PC-3 (cell line): ENCODE results near the gene RAB20. TPM values are rescaled to one million over a fixed set of nuclear protein-coding genes. Genes with fewer than 3 reads are reported as not detected.

Experiments
- ATAC-seq: fragments of 200-7000 bp; cut with Tn5 transposase; 2 replicates; pipeline ENCODE4 v1.9.1; 2020; ENCODE audit warnings: mild to moderate bottlenecking, moderate library complexity
- BruUV-seq: library from RNA; stranded (reverse); fragments of 400-500 nt; replicated peaks from 2 replicates; lab custom pipeline; 2021; lab: Mats Ljungman, UMichigan
- CTCF ChIA-PET: fragments of 300-600 bp; sonication (Branson Sonifier 250); formaldehyde crosslinking; loops from one replicate; lab custom pipeline; 2022; ENCODE audit warnings: antibody characterized with exemption; lab: Charles Lee
- POLR2A ChIA-PET: fragments of 300-600 bp; sonication (Branson Sonifier 250); formaldehyde crosslinking; loops from one replicate; lab custom pipeline; 2022; ENCODE audit warnings: antibody characterized with exemption; ENCODE audit not compliant: unreplicated experiment; lab: Charles Lee
- DNase-seq: peaks from one replicate; pipeline ENCODE4 v3.0.0-alpha.2; 2015
- H2AFZ ChIP-seq: fragments of 300-600 bp; sonication (generic); 2 replicates; pipeline ENCODE4 v1.6.0; 2016; ENCODE audit warnings: antibody characterized with exemption, low read length
- H3F3A ChIP-seq: fragments of 300-600 bp; sonication (generic); one replicate; pipeline ENCODE4 v1.6.0; 2017; ENCODE audit warnings: antibody characterized with exemption, low read length, control low read depth, mild to moderate bottlenecking; ENCODE audit not compliant: unreplicated experiment
- H3K27ac ChIP-seq: fragments of 300-600 bp; sonication (generic); 2 replicates; pipeline ENCODE4 v1.5.1; 2016; ENCODE audit warnings: mild to moderate bottlenecking, low read length
- H3K27me3 ChIP-seq: fragments of 300-600 bp; sonication (generic); 2 replicates; pipeline ENCODE4 v1.6.1; 2016; ENCODE audit warnings: low read length, mixed read lengths
- H3K36me3 ChIP-seq: fragments of 300-600 bp; sonication (generic); 2 replicates; pipeline ENCODE4 v1.6.1; 2016; ENCODE audit warnings: low read depth, mixed run types, low read length, mixed read lengths
- H3K4me1 ChIP-seq: fragments of 300-600 bp; sonication (generic); 2 replicates; pipeline ENCODE4 v1.5.1; 2016; ENCODE audit warnings: low read length; ENCODE audit not compliant: insufficient read depth
- H3K4me2 ChIP-seq: fragments of 300-600 bp; sonication (generic); 2 replicates; pipeline ENCODE4 v1.6.0; 2016; ENCODE audit warnings: low read length
- H3K4me3 ChIP-seq: fragments of 300-600 bp; sonication (generic); 2 replicates; pipeline ENCODE4 v1.5.1; 2016; ENCODE audit warnings: mild to moderate bottlenecking, low read length, mixed read lengths
- H3K79me2 ChIP-seq: fragments of 300-600 bp; sonication (generic); 2 replicates; pipeline ENCODE4 v1.6.1; 2017; ENCODE audit warnings: low read length, mixed read lengths
- H3K9ac ChIP-seq: fragments of 300-600 bp; sonication (generic); 2 replicates; pipeline ENCODE4 v1.6.0; 2016; ENCODE audit warnings: mild to moderate bottlenecking, low read length
- H3K9me2 ChIP-seq: fragments of 300-600 bp; sonication (generic); replicated peaks from 2 replicates; pipeline ENCODE4 v1.6.1; 2016; ENCODE audit warnings: mixed run types, low read length, mixed read lengths
- H3K9me3 ChIP-seq: fragments of 300-600 bp; sonication (generic); 2 replicates; pipeline ENCODE4 v1.6.1; 2016; ENCODE audit warnings: low read length, mixed read lengths
- H4K20me1 ChIP-seq: fragments of 300-600 bp; sonication (generic); 2 replicates; pipeline ENCODE4 v1.6.1; 2016; ENCODE audit warnings: low read length, mixed read lengths
- CTCF ChIP-seq: fragments of 300-600 bp; sonication (generic); conservative IDR thresholded peaks from 2 replicates; pipeline ENCODE4 v1.5.1; 2017; ENCODE audit warnings: antibody characterized with exemption, low read depth, mild to moderate bottlenecking, low read length
- EZH2 ChIP-seq: fragments of 300-600 bp; sonication (generic); IDR thresholded peaks from one replicate; pipeline ENCODE4 v1.6.1; 2017; ENCODE audit warnings: antibody characterized with exemption, mild to moderate bottlenecking, low read length; ENCODE audit not compliant: unreplicated experiment
- EZH2phosphoT487 ChIP-seq: fragments of 300-600 bp; sonication (generic); IDR thresholded peaks from 2 replicates; pipeline ENCODE4 v1.6.1; 2018; ENCODE audit warnings: mild to moderate bottlenecking, antibody characterized with exemption, low read length, borderline replicate concordance
- intact Hi-C: fragments of 100-400 bp; cut with micrococcal nuclease; formaldehyde crosslinking; loops from 2 replicates; pipeline ENCODE4 v1.9.0; 2023
- total RNA-seq: library from RNA; depleted of rRNA; stranded (reverse); fragments of >200 nt; gene quantifications from 2 replicates; pipeline ENCODE4 v1.2.3, GENCODE V29; 2014

The RAB20 gene
- total RNA-seq, 1 experiment from 2014 or later = 22.9 TPM

DNA sequence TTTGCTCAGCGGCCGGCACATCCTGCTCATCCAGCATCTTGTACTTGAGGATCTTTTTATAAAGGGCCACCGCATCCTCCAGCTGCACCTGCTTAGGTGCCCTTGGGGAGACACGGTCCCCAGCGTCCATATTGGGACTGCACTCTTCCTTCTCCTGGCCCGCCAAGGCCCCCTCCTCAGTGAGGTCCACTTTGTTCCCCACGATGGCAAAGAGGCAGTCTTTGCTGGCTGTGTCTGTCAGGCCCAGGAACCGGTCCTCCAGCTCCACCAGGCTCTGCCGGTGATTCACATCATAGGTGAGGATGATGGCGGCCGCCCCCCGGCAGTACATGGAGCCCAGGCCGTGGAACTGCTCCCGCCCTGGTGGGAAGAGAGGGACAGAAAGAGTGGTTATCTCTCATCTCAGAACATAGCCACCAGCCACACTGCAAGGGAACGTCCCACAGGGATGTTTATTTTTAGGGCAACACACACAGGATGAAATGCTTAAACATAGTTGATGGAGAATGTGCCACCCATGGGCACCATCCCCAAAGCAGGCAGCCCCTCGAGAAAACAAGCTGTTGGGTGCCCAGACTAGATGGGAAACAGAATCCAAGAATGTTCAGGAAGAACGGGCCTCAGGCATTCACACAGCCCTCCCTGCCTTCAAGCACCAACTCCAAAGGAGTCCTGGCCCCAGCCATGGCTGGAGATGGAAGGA, 37.5 kb downstream of the RAB20 start:
- intact Hi-C loops = no loop called here
- Histone ChIP-seq H3K4me2 (peak overlapping the region; percentile 74), H3K27me3 (no peaks in the 10 kb centered on the region), H3K9ac (no peak overlapping the region), H3F3A (no peaks in the 10 kb centered on the region), H3K27ac (peak overlapping the region; percentile 40), H4K20me1 (no peaks in the 10 kb centered on the region), H3K9me3 (no peaks in the 10 kb centered on the region), H3K4me3 (peak overlapping the region; percentile 31; the same call in 1 of the 2 replicates), H3K36me3 (no peaks in the 10 kb centered on the region), H3K9me2 (no peaks in the 10 kb centered on the region), H3K4me1 (peaks cover 18% of the 10 kb centered on the region), H3K79me2 (peaks cover 15% of the 10 kb centered on the region; the same call in 1 of the 2 replicates), H2AFZ (peak overlapping the region; percentile 45; the same call in 1 of the 2 replicates)
- DNase-seq (no peak), ATAC-seq (no peak)
- ChIA-PET POLR2A (no interaction called here), CTCF (no interaction called here)
- no TSS peak for BruUV-seq
- TF ChIP-seq CTCF (no peak), EZH2phosphoT487 (no peak), EZH2 (no peak)

DNA sequence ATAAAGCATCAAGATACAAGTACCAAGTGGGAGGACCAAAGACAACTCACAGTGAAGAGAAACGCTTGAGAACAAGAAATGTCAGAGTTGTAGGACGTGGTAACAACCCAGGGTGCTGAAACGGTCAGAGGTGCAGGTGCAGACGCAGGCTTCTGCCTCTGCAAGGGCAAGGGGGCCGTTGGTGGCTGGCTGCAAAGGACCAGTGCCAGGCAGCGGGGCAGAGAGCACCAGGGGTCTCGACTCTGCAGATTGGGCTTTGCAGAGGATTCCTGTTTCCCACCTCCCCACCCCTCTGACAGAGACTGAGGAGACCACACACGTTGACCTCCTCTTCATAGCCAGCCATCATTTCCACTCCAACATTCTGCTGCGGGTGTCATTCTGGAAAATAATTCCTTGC, 38.3 kb downstream of the RAB20 start:
- Histone ChIP-seq H3K79me2 (peaks cover 15% of the 10 kb centered on the region; the same call in 1 of the 2 replicates), H3K4me1 (peaks cover 18% of the 10 kb centered on the region), H4K20me1 (no peaks in the 10 kb centered on the region), H3K9ac (no peak overlapping the region), H3K27me3 (no peaks in the 10 kb centered on the region), H3K9me3 (no peaks in the 10 kb centered on the region), H3K27ac (no peak overlapping the region), H3F3A (no peaks in the 10 kb centered on the region), H3K36me3 (no peaks in the 10 kb centered on the region), H3K4me3 (no peak overlapping the region), H3K9me2 (no peaks in the 10 kb centered on the region), H3K4me2 (no peak overlapping the region), H2AFZ (no peak overlapping the region)
- TF ChIP-seq EZH2phosphoT487 (no peak), CTCF (no peak), EZH2 (no peak)
- DNase-seq (no peak), ATAC-seq (no peak)
- intact Hi-C loops = no loop called here
- POLR2A ChIA-PET = no interaction called here
- CTCF ChIA-PET = no interaction called here
- BruUV-seq = no TSS peak

DNA sequence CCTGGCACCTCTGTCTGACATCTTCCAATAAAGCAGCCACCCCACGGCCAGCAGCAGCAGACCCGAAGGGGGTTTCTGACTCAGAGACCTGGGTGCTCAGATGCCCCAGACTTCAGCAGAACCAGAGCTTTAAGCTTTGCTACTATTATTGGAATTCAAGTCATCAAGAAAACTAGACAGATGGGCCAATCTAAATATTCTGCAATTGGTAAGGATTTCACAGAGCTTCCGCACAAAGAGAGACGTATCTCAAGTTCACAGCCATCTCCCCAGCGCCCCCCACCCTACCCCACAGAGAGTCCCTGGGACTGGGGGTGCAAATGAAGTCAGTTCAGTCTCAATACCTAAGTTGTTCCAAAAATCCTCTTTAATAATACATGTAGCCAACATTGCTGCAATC, 38.8 kb downstream of the RAB20 start:
- H3K9me3 ChIP-seq = no peaks in the 10 kb centered on the region
- peaks cover 15% of the 10 kb centered on the region; the same call in 1 of the 2 replicates for H3K79me2 ChIP-seq
- no peaks in the 10 kb centered on the region for H4K20me1 ChIP-seq
- no peak overlapping the region for H3K4me2 ChIP-seq
- CTCF ChIA-PET = interaction anchor here (0.6 kb wide), 1 partner anchor 283 kb away, joined by 3 read pairs; no protein-coding TSS in a partner anchor
- POLR2A ChIA-PET = no interaction called here
- ATAC-seq = no peak
- no peaks in the 10 kb centered on the region for H3K27me3 ChIP-seq
- no peaks in the 10 kb centered on the region for H3K9me2 ChIP-seq
- TF ChIP-seq EZH2 (no peak), CTCF (no peak), EZH2phosphoT487 (no peak)
- peaks cover 18% of the 10 kb centered on the region for H3K4me1 ChIP-seq
- H3K9ac ChIP-seq = no peak overlapping the region
- H3F3A ChIP-seq = no peaks in the 10 kb centered on the region
- H2AFZ ChIP-seq = no peak overlapping the region
- no peak overlapping the region for H3K4me3 ChIP-seq
- BruUV-seq = no TSS peak
- H3K27ac ChIP-seq = no peak overlapping the region
- DNase-seq = no peak
- intact Hi-C loops = no loop called here
- no peaks in the 10 kb centered on the region for H3K36me3 ChIP-seq
